ENCODE results near the gene GORASP1. TPM values are rescaled to one million over a fixed set of nuclear protein-coding genes. Genes with fewer than 3 reads are reported as not detected.

Gene GORASP1
- total and polyA plus RNA-seq, 2 of the 8 experiments (the other 6 are each of a cell fraction or from before 2014, with no cell fraction given): 33.4 to 33.5 TPM

GRCh38 chr3:39136533-39137434 is 29.4 kb upstream of the GORASP1 start:
- H4K20me1 ChIP-seq (replicated peaks in 1 of 2; ENCODE audit: control insufficient read depth in 1 of 2, insufficient read depth in 2 of 2, low read length in 2 of 2): peaks cover 0 to 7% of the 10 kb centered on the region in 2 experiments
- no peak for DNase-seq (ENCODE audit: low read depth in 1 of 2, low spot score in 2 of 2)
- H2BK5ac ChIP-seq (ENCODE audit: low read depth, low read length): no peak overlapping the region
- no peak overlapping the region for H3K4me3 ChIP-seq (ENCODE audit: extremely low read depth in 1 of 4, insufficient read depth in 2 of 4, low read depth in 3 of 4, low read length in 4 of 4)
- H4K91ac ChIP-seq (replicated peaks; ENCODE audit: insufficient read length, low read length): no peak overlapping the region
- H3K56ac ChIP-seq (replicated peaks; ENCODE audit: insufficient read length, low read depth, low read length): no peak overlapping the region
- no peak overlapping the region for H4K8ac ChIP-seq (ENCODE audit: extremely low read depth, insufficient read depth, low read length)
- no peak overlapping the region for H3K23ac ChIP-seq (ENCODE audit: insufficient read length)
- no peaks in the 10 kb centered on the region for H3K23me2 ChIP-seq (ENCODE audit: low read depth, low read length)
- H2BK12ac ChIP-seq (ENCODE audit: low read depth, low read length): no peak overlapping the region
- ChIA-PET CTCF (ENCODE audit: partially characterized antibody) (interaction anchor here (0.5 to 6.8 kb wide), 9 partner anchors 10 to 155 kb away, joined by 3 to 43 read pairs (median 4); no protein-coding TSS in a partner anchor), POLR2A (ENCODE audit: partially characterized antibody) (interaction anchor here (0.7 to 3.3 kb wide), 5 partner anchors 10 to 270 kb away, joined by 3 to 13 read pairs (median 4); partner anchors contain the start of gene RPSA)
- no peak overlapping the region for H3K4me2 ChIP-seq (ENCODE audit: insufficient read depth in 1 of 2, low read depth in 2 of 2, low read length in 2 of 2)
- H3K9ac ChIP-seq (replicated peaks in 1 of 4; ENCODE audit: extremely low read depth in 1 of 4, low read depth in 3 of 4, low read length in 3 of 4): no peak overlapping the region
- H3K9me3 ChIP-seq (ENCODE audit: insufficient read depth in 2 of 2, low read depth in 1 of 2, low read length in 1 of 2): no peaks in the 10 kb centered on the region
- H3K4ac ChIP-seq (replicated peaks; ENCODE audit: insufficient read length, low read depth, low read length): peak overlapping the region; percentile 25
- no peaks in the 10 kb centered on the region for H3K79me1 ChIP-seq (ENCODE audit: low read depth, low read length)
- H3K27ac ChIP-seq (ENCODE audit: low read depth, low read length): no peak overlapping the region
- H2BK20ac ChIP-seq (ENCODE audit: low read length): no peak overlapping the region
- H2BK15ac ChIP-seq (ENCODE audit: low read length): no peak overlapping the region
- H3K14ac ChIP-seq (ENCODE audit: insufficient read length): no peak overlapping the region
- peaks cover 0 to 3% (median 0%) of the 10 kb centered on the region in 4 experiments; a peak in 1 of 7 replicates for H3K4me1 ChIP-seq (replicated peaks in 1 of 4; ENCODE audit: control insufficient read depth in 3 of 4, insufficient read depth in 4 of 4, low read length in 3 of 4)
- H2BK120ac ChIP-seq (replicated peaks; ENCODE audit: low read depth, low read length): no peak overlapping the region
- no peak overlapping the region for H2AK5ac ChIP-seq (ENCODE audit: low read depth, low read length)
- no peaks in the 10 kb centered on the region for H3K27me3 ChIP-seq (replicated peaks in 1 of 4; ENCODE audit: control insufficient read depth in 3 of 4, extremely low read depth in 1 of 4, insufficient read depth in 3 of 4, low read length in 3 of 4)
- H3K18ac ChIP-seq (ENCODE audit: extremely low read depth, low read length): no peak overlapping the region
- no peak overlapping the region for H4K5ac ChIP-seq (ENCODE audit: insufficient read length, low read depth, low read length)
- no peak for FAIRE-seq
- H3K36me3 ChIP-seq (ENCODE audit: control insufficient read depth in 2 of 4, insufficient read depth in 4 of 4, low read length in 3 of 4): peaks cover 0 to 4% (median 0%) of the 10 kb centered on the region in 4 experiments; a peak in 1 of 8 replicates
- WGBS, 2 experiments (ENCODE audit: extremely low coverage in 1 of 2, insufficient coverage in 1 of 2, insufficient read length in 1 of 2, insufficient replicate concordance in 2 of 2, low coverage in 1 of 2, low lambda C conversion rate in 2 of 2, missing lambda C conversion rate in 1 of 2): 90% methylated on average over 18 of the region's 21 CpGs; no CpG with 5 or more reads in 1 of the 2 experiments
- no peaks in the 10 kb centered on the region for H3K79me2 ChIP-seq (ENCODE audit: control insufficient read depth in 1 of 2, insufficient read depth in 2 of 2, low read length in 2 of 2)
- no peak overlapping the region for H2AFZ ChIP-seq (ENCODE audit: low read length)
- no peak for TF ChIP-seq KDM1A (IDR thresholded peaks at IDR 0.05; ENCODE audit: borderline replicate concordance, low read length)
- no peak for TF ChIP-seq TAF7 (optimal IDR thresholded peaks at IDR 0.05; ENCODE audit: borderline replicate concordance, low read depth, low read length)
- no peak for TF ChIP-seq POLR2AphosphoS5 (IDR thresholded peaks at IDR 0.05; ENCODE audit: low read depth, low read length)
- no peak for TF ChIP-seq NANOG (IDR thresholded peaks at IDR 0.05; ENCODE audit: insufficient read depth, low read depth, low read length, poor library complexity, severe bottlenecking)
- no peak for TF ChIP-seq USF2 (IDR thresholded peaks at IDR 0.05; ENCODE audit: low read length)
- TF ChIP-seq RNF2 (IDR thresholded peaks at IDR 0.05; ENCODE audit: borderline replicate concordance, low read depth, low read length, missing control alignments, poor library complexity, severe bottlenecking): no peak
- no peak for TF ChIP-seq EZH2 (IDR thresholded peaks at IDR 0.05; ENCODE audit: low read depth, low read length, severe bottlenecking)
- TF ChIP-seq ATF3 (IDR thresholded peaks at IDR 0.05; ENCODE audit: insufficient read depth, low read depth, low read length): no peak

Measured in H1 (cell line).